ENCODE measurements around the gene TRRAP. TPM values are rescaled to one million over a fixed set of nuclear protein-coding genes. Genes with fewer than 3 reads are reported as not detected.
A peak's percentile ranks its signal among the peaks of the same experiment; 100 is the strongest.

The TRRAP gene
- total RNA-seq, 1 donor: 20.3 TPM

DNA sequence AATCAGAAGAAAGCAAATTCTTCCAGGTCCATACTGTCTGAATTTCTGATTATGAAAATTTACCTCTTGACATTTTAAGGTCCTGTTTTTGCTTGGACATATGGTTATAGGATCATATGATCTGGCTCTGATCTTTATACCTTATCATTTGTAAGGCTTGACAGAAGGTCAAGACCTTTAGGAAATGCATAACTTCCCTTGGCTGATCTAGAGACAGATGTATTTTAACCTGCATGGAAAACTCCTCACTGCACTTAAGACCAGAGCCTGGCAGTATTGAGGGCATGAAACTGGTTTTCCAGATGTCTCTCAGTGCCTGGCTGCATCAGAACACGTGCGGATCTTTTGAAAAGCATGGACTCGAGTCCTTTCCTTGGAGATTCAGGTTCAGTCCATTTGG lies 55.9 kb downstream of the TRRAP start:
- H3K4me3 ChIP-seq (ENCODE audit: low read depth, low read length): no peak overlapping the region
- TF ChIP-seq, protein P1, sequence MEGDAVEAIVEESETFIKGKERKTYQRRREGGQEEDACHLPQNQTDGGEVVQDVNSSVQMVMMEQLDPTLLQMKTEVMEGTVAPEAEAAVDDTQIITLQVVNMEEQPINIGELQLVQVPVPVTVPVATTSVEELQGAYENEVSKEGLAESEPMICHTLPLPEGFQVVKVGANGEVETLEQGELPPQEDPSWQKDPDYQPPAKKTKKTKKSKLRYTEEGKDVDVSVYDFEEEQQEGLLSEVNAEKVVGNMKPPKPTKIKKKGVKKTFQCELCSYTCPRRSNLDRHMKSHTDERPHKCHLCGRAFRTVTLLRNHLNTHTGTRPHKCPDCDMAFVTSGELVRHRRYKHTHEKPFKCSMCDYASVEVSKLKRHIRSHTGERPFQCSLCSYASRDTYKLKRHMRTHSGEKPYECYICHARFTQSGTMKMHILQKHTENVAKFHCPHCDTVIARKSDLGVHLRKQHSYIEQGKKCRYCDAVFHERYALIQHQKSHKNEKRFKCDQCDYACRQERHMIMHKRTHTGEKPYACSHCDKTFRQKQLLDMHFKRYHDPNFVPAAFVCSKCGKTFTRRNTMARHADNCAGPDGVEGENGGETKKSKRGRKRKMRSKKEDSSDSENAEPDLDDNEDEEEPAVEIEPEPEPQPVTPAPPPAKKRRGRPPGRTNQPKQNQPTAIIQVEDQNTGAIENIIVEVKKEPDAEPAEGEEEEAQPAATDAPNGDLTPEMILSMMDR (IDR thresholded peaks at IDR 0.05; ENCODE audit: insufficient read depth, low read depth, low read length): no peak
- no peak for DNase-seq (ENCODE audit: low read depth)

DNA sequence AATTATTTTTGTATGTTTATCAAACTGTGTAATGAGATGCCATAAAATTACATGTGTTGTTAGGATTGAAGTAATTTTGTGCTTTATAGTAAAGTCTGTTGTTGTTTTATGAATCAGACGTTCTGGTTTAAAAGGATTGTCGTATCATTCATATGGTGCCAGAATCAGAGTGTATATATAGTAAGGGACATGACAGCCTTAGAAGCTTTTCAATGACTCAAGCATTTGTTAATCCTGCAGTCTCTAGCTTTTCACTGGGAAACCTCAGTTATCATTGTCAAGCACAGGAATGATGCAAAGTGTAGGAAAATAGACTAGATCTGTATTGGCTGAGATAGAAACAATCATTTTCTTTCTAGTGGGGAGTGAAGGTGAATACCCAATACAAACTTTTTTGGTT lies 57.5 kb downstream of the TRRAP start:
- no peak overlapping the region for H3K4me3 ChIP-seq (ENCODE audit: low read depth, low read length)
- TF ChIP-seq, protein P1 (IDR thresholded peaks at IDR 0.05; ENCODE audit: insufficient read depth, low read depth, low read length): no peak
- DNase-seq (ENCODE audit: low read depth): peak; percentile 8

DNA sequence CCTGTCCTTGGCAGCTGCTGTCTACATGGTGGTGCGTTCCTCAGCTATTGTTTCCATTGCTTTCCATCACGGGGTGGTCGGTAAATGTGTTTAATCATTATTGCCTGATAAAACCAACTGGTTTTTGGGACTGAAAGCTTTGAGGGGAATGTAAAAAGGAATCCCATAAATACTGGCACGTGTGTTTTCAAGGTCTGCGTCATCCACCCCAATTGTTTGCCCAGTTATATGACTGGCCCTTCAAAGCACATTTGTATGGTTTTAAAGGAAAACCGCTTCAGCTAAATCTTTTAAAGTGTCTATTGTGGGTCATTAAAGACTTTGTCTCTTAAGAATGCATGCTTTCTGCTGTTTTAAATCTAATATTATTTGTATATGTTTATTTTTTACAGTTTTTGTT lies 65.0 kb downstream of the TRRAP start:
- TF ChIP-seq, protein P1 (IDR thresholded peaks at IDR 0.05; ENCODE audit: insufficient read depth, low read depth, low read length): no peak
- DNase-seq (ENCODE audit: low read depth): no peak

DNA sequence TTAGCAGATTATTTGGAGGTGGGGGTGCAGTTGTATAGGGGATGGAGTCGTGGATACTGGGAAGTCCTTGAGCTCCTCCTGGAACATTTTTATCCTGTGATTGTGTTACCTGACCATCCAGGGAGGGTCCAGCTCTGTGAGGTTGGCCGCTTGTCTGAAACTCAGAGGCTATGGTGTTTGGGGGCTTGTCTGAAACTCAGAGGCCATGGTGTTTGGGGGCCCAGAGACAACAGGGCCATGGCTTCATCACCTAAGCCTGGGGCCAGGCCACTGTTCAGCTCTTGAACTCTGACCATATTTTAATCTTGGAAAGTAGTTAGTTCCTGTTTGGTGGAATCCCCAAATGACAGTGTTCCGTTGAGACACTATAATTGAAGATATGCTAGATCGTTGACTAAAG lies 66.1 kb downstream of the TRRAP start:
- DNase-seq (ENCODE audit: low read depth): no peak
- TF ChIP-seq, protein P1 (IDR thresholded peaks at IDR 0.05; ENCODE audit: insufficient read depth, low read depth, low read length): no peak
- no peak overlapping the region for H3K4me3 ChIP-seq (ENCODE audit: low read depth, low read length)

More for the DNA sequence above, 65.0 kb downstream of the TRRAP start:
- H3K4me3 ChIP-seq (ENCODE audit: low read depth, low read length): no peak overlapping the region

DNA sequence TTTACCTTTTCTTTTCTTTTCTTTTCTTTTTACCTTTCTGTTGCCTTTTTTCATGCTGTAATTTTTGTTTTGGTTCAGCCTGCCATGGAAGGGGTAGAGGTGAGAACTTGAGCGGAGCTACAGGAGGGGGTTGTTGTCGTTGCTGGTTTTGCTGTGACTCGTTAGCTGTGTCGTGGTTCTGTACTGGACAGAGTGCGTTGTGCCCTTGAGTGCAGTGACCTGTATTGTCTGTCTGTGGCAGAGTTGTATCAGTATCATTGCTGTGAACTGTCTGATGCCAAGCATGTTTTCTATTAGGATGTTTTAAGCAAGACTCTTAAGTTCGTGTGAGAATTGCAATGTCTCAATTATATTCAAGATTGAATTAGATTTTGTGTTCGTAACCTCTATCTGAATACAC lies 67.5 kb downstream of the TRRAP start:
- H3K4me3 ChIP-seq (ENCODE audit: low read depth, low read length): no peak overlapping the region
- DNase-seq (ENCODE audit: low read depth): no peak
- TF ChIP-seq, protein P1 (IDR thresholded peaks at IDR 0.05; ENCODE audit: insufficient read depth, low read depth, low read length): no peak

DNA sequence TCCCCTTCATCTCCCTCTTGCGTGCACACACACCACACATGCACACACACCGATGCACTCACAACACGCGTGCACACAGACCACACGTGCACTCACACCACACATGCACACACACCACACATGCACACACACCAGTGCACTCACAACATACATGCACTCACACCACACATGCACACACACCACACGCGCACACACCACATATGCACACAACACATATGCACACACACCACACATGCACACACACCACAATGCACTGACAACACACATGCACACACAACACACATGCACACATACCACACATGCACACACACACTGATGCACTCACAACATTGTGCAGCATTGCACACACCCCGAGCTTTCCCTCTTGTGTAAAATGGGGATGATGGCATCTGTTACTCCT lies 68.1 kb downstream of the TRRAP start:
- DNase-seq (ENCODE audit: low read depth): no peak
- H3K4me3 ChIP-seq (ENCODE audit: low read depth, low read length): no peak overlapping the region
- TF ChIP-seq, protein P1 (IDR thresholded peaks at IDR 0.05; ENCODE audit: insufficient read depth, low read depth, low read length): no peak

DNA sequence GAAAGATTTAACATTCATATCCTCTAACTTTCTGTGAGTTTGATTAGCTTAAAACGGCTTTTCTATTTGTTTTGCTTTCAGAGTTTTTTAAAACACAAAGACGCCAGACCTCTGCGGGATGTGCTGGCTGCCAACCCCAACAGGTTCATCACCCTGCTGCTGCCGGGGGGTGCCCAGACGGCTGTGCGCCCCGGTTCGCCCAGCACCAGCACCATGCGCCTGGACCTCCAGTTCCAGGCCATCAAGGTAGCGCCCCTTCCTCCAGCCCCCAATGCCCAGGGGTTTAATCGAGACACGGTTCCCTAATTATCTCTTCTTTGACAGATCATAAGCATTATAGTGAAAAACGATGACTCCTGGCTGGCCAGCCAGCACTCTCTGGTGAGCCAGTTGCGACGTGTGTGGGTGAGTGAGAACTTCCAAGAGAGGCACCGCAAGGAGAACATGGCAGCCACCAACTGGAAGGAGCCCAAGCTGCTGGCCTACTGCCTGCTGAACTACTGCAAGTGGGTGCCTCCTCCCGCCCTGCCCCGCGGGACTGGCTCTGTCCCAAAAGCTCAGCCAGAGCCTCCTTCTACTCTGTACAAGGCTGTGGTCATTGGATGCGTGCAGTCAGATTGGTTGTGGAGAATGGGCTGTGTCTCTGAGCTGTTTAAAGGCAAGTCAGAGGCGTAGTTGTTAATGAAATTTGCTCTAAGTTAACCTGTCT lies 71.2 kb downstream of the TRRAP start:
- TF ChIP-seq, protein P1 (IDR thresholded peaks at IDR 0.05; ENCODE audit: insufficient read depth, low read depth, low read length): no peak
- DNase-seq (ENCODE audit: low read depth): no peak
- H3K4me3 ChIP-seq (ENCODE audit: low read depth, low read length): no peak overlapping the region

Measured in fibroblast of villous mesenchyme (primary cell).